OCI-LY3 (cell line): ENCODE results near the gene CLSTN2.

Experiments used
- H2AFZ ChIP-seq: fragments of 200-600, 300-600 bp; shearing (Covaris generic); 2 replicates; pipeline ENCODE4 v1.6.0; 2014; ENCODE audit warnings: antibody characterized with exemption, low read depth, low read length
- H3K27ac ChIP-seq: fragments of 200-600, 300-600 bp; sonication (generic); 2 replicates; pipeline ENCODE4 v1.5.1; 2014; ENCODE audit warnings: mild to moderate bottlenecking, low read length, moderate library complexity, mixed read lengths
- H3K27me3 ChIP-seq: fragments of 200-600, 300-600 bp; sonication (generic); 2 replicates; pipeline ENCODE4 v1.6.1; 2014; ENCODE audit warnings: low read depth, low read length, mixed read lengths
- H3K36me3 ChIP-seq: fragments of 200-600, 300-600 bp; sonication (generic); replicated peaks from 2 replicates; pipeline ENCODE3; 2014; ENCODE audit warnings: low read depth, low read length, mixed read lengths
- H3K4me1 ChIP-seq: fragments of 300-600, 200-600 bp; sonication (generic); 2 replicates; pipeline ENCODE4 v1.6.1; 2014; ENCODE audit warnings: low read length, mixed read lengths
- H3K4me2 ChIP-seq: fragments of 200-600, 300-600 bp; sonication (generic); 2 replicates; pipeline ENCODE4 v1.6.1; 2014; ENCODE audit warnings: low read length, mixed read lengths
- H3K4me3 ChIP-seq: fragments of 300-600, 200-600 bp; sonication (generic); 2 replicates; pipeline ENCODE4 v1.5.1; 2014; ENCODE audit warnings: antibody characterized with exemption, mild to moderate bottlenecking, low read length, moderate library complexity
- H3K79me2 ChIP-seq: fragments of 300-600, 200-600 bp; shearing (Covaris generic); 2 replicates; pipeline ENCODE4 v1.6.1; 2014; ENCODE audit warnings: mild to moderate bottlenecking, low read length, mixed read lengths
- H3K9ac ChIP-seq: fragments of 300-600, 200-600 bp; shearing (Covaris generic); 2 replicates; pipeline ENCODE4 v1.6.0; 2014; ENCODE audit warnings: mild to moderate bottlenecking, low read length, moderate library complexity
- H3K9me3 ChIP-seq: fragments of 200-600, 300-600 bp; shearing (Covaris generic); 2 replicates; pipeline ENCODE4 v1.6.1; 2014; ENCODE audit warnings: low read length, mixed read lengths; ENCODE audit not compliant: insufficient read depth
- H4K20me1 ChIP-seq: fragments of 200-600, 300-600 bp; sonication (generic); 2 replicates; pipeline ENCODE4 v1.6.1; 2016; ENCODE audit warnings: low read length, mixed read lengths; ENCODE audit not compliant: insufficient read depth
- EZH2phosphoT487 ChIP-seq: fragments of 200-600 bp; shearing (Covaris generic); IDR thresholded peaks from 2 replicates; pipeline ENCODE4 v1.6.1; 2018; ENCODE audit warnings: antibody characterized with exemption, mixed run types, low read depth
- TF ChIP-seq, protein P1 (sequence below): fragments of 200-600, 300-600 bp; sonication (generic); IDR thresholded peaks from 2 replicates; pipeline ENCODE4 v1.5.1; 2014; ENCODE audit warnings: antibody characterized with exemption, low read length, low read depth

The CLSTN2 gene

DNA sequence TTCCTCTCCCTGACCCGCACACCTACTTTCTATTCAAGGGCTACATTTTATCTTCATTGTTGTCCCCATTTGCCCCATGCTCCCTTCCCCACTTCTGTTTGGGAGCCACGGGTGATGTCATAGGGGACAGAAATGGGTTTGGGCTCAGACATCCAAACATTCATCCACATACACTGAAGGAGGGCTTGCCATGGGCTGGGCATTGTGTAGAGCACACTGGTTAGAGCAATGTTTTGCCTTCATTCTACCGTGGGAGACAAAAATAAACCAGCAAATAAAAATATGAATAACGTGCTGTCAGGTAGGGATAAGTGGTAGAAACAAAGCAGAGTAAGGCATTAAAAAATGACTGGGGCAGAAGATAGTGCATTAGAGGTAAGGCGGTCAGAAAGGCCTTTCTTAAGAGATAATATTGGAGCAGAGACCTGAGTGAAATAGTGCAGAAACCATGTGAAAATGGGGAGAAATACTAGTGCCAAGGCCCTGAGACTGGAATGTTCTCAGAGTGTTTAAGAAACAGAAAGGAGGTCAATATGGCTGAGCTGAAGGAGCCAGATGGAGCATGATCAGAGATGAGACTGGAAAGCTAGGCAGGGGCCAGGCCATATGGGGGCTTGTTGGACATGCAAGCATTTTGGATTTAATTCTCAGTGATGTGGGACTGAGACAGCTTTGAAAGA, 40.9 kb upstream of the CLSTN2 start:
- Histone ChIP-seq H2AFZ (no peak overlapping the region), H3K27me3 (no peaks in the 10 kb centered on the region), H3K9ac (no peak overlapping the region), H3K27ac (no peak overlapping the region), H3K79me2 (no peaks in the 10 kb centered on the region), H3K4me1 (no peaks in the 10 kb centered on the region), H3K36me3 (no peaks in the 10 kb centered on the region), H4K20me1 (no peaks in the 10 kb centered on the region), H3K9me3 (no peaks in the 10 kb centered on the region), H3K4me2 (no peak overlapping the region), H3K4me3 (no peak overlapping the region)
- TF ChIP-seq EZH2phosphoT487, result no peak
- TF ChIP-seq, protein P1, sequence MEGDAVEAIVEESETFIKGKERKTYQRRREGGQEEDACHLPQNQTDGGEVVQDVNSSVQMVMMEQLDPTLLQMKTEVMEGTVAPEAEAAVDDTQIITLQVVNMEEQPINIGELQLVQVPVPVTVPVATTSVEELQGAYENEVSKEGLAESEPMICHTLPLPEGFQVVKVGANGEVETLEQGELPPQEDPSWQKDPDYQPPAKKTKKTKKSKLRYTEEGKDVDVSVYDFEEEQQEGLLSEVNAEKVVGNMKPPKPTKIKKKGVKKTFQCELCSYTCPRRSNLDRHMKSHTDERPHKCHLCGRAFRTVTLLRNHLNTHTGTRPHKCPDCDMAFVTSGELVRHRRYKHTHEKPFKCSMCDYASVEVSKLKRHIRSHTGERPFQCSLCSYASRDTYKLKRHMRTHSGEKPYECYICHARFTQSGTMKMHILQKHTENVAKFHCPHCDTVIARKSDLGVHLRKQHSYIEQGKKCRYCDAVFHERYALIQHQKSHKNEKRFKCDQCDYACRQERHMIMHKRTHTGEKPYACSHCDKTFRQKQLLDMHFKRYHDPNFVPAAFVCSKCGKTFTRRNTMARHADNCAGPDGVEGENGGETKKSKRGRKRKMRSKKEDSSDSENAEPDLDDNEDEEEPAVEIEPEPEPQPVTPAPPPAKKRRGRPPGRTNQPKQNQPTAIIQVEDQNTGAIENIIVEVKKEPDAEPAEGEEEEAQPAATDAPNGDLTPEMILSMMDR, result no peak

DNA sequence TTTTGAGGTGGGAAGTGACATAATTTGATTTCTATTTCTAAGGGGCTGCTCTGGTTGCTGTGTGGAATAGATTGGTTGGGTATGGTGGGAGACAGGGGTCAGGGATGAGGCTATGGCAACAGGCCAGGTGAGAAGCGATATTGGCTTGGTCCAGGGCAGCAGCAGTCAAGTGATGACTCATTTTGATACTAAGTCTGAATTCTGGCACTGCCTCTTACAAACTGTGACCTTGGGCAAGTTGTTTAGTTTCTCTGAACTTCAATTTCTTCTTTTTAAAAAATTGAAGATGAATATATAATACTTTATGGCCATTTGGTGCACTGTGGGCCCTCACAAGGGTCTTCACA, 40.4 kb upstream of the CLSTN2 start:
- H3K4me1 ChIP-seq, result no peaks in the 10 kb centered on the region
- H3K4me3 ChIP-seq, result no peak overlapping the region
- no peaks in the 10 kb centered on the region for H3K79me2 ChIP-seq
- no peak overlapping the region for H3K9ac ChIP-seq
- no peak overlapping the region for H2AFZ ChIP-seq
- no peaks in the 10 kb centered on the region for H3K27me3 ChIP-seq
- no peak overlapping the region for H3K27ac ChIP-seq
- no peaks in the 10 kb centered on the region for H3K36me3 ChIP-seq
- no peak overlapping the region for H3K4me2 ChIP-seq
- no peak for TF ChIP-seq EZH2phosphoT487
- TF ChIP-seq, protein P1, result no peak
- no peaks in the 10 kb centered on the region for H3K9me3 ChIP-seq
- H4K20me1 ChIP-seq, result no peaks in the 10 kb centered on the region

DNA sequence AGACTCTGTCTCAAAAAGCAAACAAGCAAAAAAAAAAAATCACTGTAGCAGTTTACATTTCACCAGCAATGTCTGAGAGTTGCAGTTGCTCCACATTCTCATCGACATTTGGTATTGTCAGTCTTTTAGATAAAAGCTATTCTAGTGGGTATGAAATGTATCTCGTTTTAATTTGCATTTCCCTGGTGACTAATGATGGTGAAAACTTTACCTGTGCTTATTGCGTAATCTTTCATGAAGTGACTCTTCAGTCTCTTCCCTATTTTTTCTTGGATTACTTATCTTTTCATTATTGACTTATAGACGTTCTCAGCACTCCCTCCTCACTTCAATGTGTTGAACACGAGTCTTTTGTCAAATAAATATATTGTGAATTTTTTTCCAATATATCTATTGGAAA, 37.2 kb upstream of the CLSTN2 start:
- no peaks in the 10 kb centered on the region for H3K4me1 ChIP-seq
- no peak overlapping the region for H3K27ac ChIP-seq
- no peak overlapping the region for H3K4me2 ChIP-seq
- no peaks in the 10 kb centered on the region for H3K36me3 ChIP-seq
- TF ChIP-seq, protein P1, result no peak
- TF ChIP-seq EZH2phosphoT487, result no peak
- no peaks in the 10 kb centered on the region for H3K27me3 ChIP-seq
- H3K9ac ChIP-seq, result no peak overlapping the region
- H3K4me3 ChIP-seq, result no peak overlapping the region
- H3K79me2 ChIP-seq, result no peaks in the 10 kb centered on the region
- H3K9me3 ChIP-seq, result no peaks in the 10 kb centered on the region
- no peaks in the 10 kb centered on the region for H4K20me1 ChIP-seq
- H2AFZ ChIP-seq, result no peak overlapping the region

DNA sequence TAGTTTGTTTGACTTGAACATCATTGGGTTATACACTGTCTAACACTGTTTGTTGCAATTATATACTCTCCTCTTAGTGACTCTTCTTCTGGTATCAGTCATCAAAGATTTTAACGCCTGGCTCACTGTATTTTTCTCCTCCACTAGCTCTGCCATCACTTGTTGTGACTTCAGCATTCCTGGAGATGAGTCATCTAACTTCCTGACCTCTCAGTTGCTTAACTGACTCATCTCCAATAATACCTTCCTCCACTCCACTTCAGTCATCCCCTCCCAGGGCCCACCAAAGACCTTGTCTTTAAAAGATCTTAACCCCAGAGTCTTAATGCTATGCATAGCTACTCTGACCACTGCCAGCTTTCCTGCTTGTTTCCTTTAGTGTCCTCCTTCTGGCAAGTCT, 28.6 kb upstream of the CLSTN2 start:
- H3K27ac ChIP-seq, result no peak overlapping the region
- H3K4me2 ChIP-seq, result no peak overlapping the region

More for the DNA sequence above, 28.6 kb upstream of the CLSTN2 start:
- Histone ChIP-seq H3K79me2 (no peaks in the 10 kb centered on the region), H3K9ac (no peak overlapping the region), H2AFZ (no peak overlapping the region), H3K36me3 (no peaks in the 10 kb centered on the region), H3K9me3 (no peaks in the 10 kb centered on the region), H3K4me1 (peaks cover 8% of the 10 kb centered on the region; the same call in 1 of the 2 replicates), H3K27me3 (no peaks in the 10 kb centered on the region), H4K20me1 (no peaks in the 10 kb centered on the region), H3K4me3 (no peak overlapping the region)
- no peak for TF ChIP-seq EZH2phosphoT487
- TF ChIP-seq, protein P1, result no peak
